Measurements from ENCODE around the gene CARNS1. TPM values are rescaled to one million over a fixed set of nuclear protein-coding genes. Genes with fewer than 3 reads are reported as not detected.

The CARNS1 gene
- total RNA-seq, 1 donor from 2014 or later: 1.7 TPM

GRCh38 chr11:67453816-67454732 lies 38.6 kb downstream of the CARNS1 start:
- Histone ChIP-seq H3K4me1 (peaks cover 6% of the 10 kb centered on the region), H3K4me3 (no peak overlapping the region), H3K9me3 (no peaks in the 10 kb centered on the region), H3K27ac (no peak overlapping the region), H3K36me3 (no peaks in the 10 kb centered on the region), H3K27me3 (no peaks in the 10 kb centered on the region)
- intact Hi-C loops (cut with DNase I): no loop called here
- DNase-seq (ENCODE audit: extremely low spot score in 2 of 2): no peak
- TF ChIP-seq POLR2AphosphoS5 (IDR thresholded peaks at IDR 0.05; ENCODE audit: insufficient read depth in 1 of 2, low read depth in 1 of 2) (no peak), CTCF (IDR thresholded peaks at IDR 0.05) (no peak)

GRCh38 chr11:67455054-67455453 lies 39.6 kb downstream of the CARNS1 start, which contains the start of gene CABP4:
TSS of gene CABP4 (plus strand) at chr11:67455354. CDS start at chr11:67455424, 70 bp downstream.
- Histone ChIP-seq H3K36me3 (no peaks in the 10 kb centered on the region), H3K4me1 (peaks cover 6% of the 10 kb centered on the region), H3K9me3 (no peaks in the 10 kb centered on the region), H3K4me3 (no peak within 1 kb of the TSS), H3K27ac (no peak within 1 kb of the TSS), H3K27me3 (no peaks in the 10 kb centered on the region)
- DNase-seq (ENCODE audit: extremely low spot score in 2 of 2): no peak
- TF ChIP-seq POLR2AphosphoS5 (IDR thresholded peaks at IDR 0.05; ENCODE audit: insufficient read depth in 1 of 2, low read depth in 1 of 2) (no peak), CTCF (IDR thresholded peaks at IDR 0.05) (no peak), POLR2A (IDR thresholded peaks at IDR 0.05) (no peak)
- intact Hi-C loops (cut with DNase I): no loop called here

DNA sequence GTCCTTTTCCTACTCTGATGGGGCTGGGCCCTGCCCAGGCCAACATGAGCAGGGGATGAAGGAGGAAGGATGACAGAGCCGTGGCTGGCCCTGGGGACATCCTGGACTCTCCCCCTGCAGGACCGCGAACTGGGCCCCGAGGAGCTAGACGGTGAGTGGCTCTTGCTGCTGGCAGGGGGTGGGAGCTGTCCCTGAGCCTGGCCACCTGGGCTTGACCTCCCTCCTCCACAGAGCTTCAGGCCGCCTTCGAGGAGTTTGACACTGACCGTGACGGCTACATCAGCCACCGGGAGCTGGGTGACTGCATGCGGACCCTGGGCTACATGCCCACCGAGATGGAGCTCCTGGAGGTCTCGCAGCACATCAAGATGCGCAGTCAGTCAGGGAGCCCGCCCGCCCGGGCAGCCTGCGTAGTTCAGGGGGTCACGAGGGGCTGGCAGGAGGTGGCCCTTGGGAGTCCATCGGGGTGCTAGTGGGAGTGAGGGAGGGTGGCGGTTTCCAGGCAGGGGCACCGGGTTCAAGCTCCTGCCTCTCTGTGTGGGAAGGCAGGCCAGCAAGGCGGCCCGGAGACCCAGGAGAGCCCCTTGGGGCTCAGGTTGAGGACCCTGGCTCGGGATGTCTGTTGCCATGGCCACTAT lies 40.7 kb downstream of the CARNS1 start:
- intact Hi-C loops (cut with DNase I): no loop called here
- no peaks in the 10 kb centered on the region for H3K36me3 ChIP-seq
- H3K4me1 ChIP-seq: peaks cover 6% of the 10 kb centered on the region
- H3K27ac ChIP-seq: no peak overlapping the region
- TF ChIP-seq CTCF (IDR thresholded peaks at IDR 0.05) (no peak), POLR2A (IDR thresholded peaks at IDR 0.05) (no peak), POLR2AphosphoS5 (IDR thresholded peaks at IDR 0.05; ENCODE audit: insufficient read depth in 1 of 2, low read depth in 1 of 2) (no peak)
- DNase-seq (ENCODE audit: extremely low spot score in 2 of 2): no peak
- H3K9me3 ChIP-seq: no peaks in the 10 kb centered on the region
- no peak overlapping the region for H3K4me3 ChIP-seq
- no peaks in the 10 kb centered on the region for H3K27me3 ChIP-seq

DNA sequence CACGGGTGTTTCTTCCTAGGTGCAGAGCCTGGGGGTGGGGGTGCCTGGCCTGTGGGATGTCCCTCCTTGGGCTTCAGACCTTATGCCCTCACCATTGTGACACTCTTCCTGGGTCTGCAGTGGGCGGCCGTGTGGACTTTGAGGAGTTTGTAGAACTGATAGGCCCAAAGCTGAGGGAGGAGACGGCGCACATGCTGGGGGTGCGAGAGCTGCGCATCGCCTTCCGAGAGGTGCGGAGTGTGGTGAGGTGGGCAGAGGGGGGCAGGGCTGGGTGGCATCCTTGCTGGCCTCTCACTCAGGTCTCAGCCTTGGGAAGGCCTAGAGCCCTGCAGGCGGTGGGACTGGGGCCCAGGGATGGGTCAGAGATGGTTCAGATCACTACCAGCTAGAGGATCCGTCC lies 42.0 kb downstream of the CARNS1 start:
- TF ChIP-seq POLR2A (IDR thresholded peaks at IDR 0.05) (no peak), CTCF (IDR thresholded peaks at IDR 0.05) (no peak), POLR2AphosphoS5 (IDR thresholded peaks at IDR 0.05; ENCODE audit: insufficient read depth in 1 of 2, low read depth in 1 of 2) (no peak)
- Histone ChIP-seq H3K9me3 (no peaks in the 10 kb centered on the region), H3K36me3 (no peaks in the 10 kb centered on the region), H3K27ac (no peak overlapping the region), H3K27me3 (no peaks in the 10 kb centered on the region), H3K4me3 (no peak overlapping the region), H3K4me1 (peaks cover 3% of the 10 kb centered on the region)
- DNase-seq (ENCODE audit: extremely low spot score in 2 of 2): no peak
- intact Hi-C loops (cut with DNase I): no loop called here

DNA sequence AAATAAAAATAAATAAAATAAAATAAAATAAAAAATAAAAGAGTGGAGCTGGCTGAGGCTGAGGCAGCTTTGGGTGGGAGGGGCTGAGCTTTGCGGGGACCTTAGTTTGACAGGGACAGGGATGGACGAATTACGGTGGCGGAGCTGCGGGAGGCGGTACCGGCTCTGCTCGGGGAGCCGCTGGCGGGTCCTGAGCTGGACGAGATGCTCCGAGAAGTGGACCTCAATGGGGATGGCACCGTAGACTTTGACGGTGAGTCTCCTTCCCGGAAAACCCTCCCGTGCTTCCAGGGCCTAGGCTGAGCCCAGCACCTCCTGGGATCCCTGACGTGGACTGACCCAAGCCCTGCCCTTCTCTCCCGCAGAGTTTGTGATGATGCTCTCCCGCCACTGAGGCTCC lies 42.8 kb downstream of the CARNS1 start:
- no peaks in the 10 kb centered on the region for H3K27me3 ChIP-seq
- H3K36me3 ChIP-seq: no peaks in the 10 kb centered on the region
- intact Hi-C loops (cut with DNase I): no loop called here
- TF ChIP-seq POLR2AphosphoS5 (IDR thresholded peaks at IDR 0.05; ENCODE audit: insufficient read depth in 1 of 2, low read depth in 1 of 2) (no peak), CTCF (IDR thresholded peaks at IDR 0.05) (no peak)
- H3K9me3 ChIP-seq: no peaks in the 10 kb centered on the region
- H3K27ac ChIP-seq: no peak overlapping the region
- no peak overlapping the region for H3K4me3 ChIP-seq
- H3K4me1 ChIP-seq: no peaks in the 10 kb centered on the region
- DNase-seq (ENCODE audit: extremely low spot score in 2 of 2): no peak
